ENCODE results near the gene FCGBP.
"Not testable (repeated sequence)": the region's sequence is repeated elsewhere in the genome, so short reads cannot be mapped to it uniquely, and the experiment has no call there.

- TF ChIP-seq ZFX (IDR thresholded peaks at IDR 0.05); POLR2AphosphoS5 (IDR thresholded peaks at IDR 0.05; ENCODE audit: low read depth, low read length); ZBTB33 (IDR thresholded peaks at IDR 0.05; ENCODE audit: extremely low read depth, insufficient replicate concordance, low read length); RAD21 (IDR thresholded peaks at IDR 0.05; ENCODE audit: low read depth); EZH2 (IDR thresholded peaks at IDR 0.05); EZH2phosphoT487 (IDR thresholded peaks at IDR 0.05; ENCODE audit: borderline replicate concordance); POLR2A (IDR thresholded peaks at IDR 0.05; ENCODE audit: borderline replicate concordance, extremely low read depth, insufficient read depth, insufficient read length); ATF3 (IDR thresholded peaks at IDR 0.05); SRF (IDR thresholded peaks at IDR 0.05; ENCODE audit: low read depth): not testable (repeated sequence)
- TF ChIP-seq, protein P1, sequence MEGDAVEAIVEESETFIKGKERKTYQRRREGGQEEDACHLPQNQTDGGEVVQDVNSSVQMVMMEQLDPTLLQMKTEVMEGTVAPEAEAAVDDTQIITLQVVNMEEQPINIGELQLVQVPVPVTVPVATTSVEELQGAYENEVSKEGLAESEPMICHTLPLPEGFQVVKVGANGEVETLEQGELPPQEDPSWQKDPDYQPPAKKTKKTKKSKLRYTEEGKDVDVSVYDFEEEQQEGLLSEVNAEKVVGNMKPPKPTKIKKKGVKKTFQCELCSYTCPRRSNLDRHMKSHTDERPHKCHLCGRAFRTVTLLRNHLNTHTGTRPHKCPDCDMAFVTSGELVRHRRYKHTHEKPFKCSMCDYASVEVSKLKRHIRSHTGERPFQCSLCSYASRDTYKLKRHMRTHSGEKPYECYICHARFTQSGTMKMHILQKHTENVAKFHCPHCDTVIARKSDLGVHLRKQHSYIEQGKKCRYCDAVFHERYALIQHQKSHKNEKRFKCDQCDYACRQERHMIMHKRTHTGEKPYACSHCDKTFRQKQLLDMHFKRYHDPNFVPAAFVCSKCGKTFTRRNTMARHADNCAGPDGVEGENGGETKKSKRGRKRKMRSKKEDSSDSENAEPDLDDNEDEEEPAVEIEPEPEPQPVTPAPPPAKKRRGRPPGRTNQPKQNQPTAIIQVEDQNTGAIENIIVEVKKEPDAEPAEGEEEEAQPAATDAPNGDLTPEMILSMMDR (IDR thresholded peaks at IDR 0.05 in 2 of 3, conservative IDR thresholded peaks at IDR 0.05 in 1 of 3; ENCODE audit: borderline replicate concordance in 1 of 3, insufficient read depth in 1 of 3, low read depth in 2 of 3, low read length in 2 of 3), result not testable (repeated sequence)
- TF ChIP-seq, protein P2, sequence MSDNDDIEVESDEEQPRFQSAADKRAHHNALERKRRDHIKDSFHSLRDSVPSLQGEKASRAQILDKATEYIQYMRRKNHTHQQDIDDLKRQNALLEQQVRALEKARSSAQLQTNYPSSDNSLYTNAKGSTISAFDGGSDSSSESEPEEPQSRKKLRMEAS (IDR thresholded peaks at IDR 0.05), result not testable (repeated sequence)
- TF ChIP-seq, protein P3, sequence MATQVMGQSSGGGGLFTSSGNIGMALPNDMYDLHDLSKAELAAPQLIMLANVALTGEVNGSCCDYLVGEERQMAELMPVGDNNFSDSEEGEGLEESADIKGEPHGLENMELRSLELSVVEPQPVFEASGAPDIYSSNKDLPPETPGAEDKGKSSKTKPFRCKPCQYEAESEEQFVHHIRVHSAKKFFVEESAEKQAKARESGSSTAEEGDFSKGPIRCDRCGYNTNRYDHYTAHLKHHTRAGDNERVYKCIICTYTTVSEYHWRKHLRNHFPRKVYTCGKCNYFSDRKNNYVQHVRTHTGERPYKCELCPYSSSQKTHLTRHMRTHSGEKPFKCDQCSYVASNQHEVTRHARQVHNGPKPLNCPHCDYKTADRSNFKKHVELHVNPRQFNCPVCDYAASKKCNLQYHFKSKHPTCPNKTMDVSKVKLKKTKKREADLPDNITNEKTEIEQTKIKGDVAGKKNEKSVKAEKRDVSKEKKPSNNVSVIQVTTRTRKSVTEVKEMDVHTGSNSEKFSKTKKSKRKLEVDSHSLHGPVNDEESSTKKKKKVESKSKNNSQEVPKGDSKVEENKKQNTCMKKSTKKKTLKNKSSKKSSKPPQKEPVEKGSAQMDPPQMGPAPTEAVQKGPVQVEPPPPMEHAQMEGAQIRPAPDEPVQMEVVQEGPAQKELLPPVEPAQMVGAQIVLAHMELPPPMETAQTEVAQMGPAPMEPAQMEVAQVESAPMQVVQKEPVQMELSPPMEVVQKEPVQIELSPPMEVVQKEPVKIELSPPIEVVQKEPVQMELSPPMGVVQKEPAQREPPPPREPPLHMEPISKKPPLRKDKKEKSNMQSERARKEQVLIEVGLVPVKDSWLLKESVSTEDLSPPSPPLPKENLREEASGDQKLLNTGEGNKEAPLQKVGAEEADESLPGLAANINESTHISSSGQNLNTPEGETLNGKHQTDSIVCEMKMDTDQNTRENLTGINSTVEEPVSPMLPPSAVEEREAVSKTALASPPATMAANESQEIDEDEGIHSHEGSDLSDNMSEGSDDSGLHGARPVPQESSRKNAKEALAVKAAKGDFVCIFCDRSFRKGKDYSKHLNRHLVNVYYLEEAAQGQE (IDR thresholded peaks at IDR 0.05; ENCODE audit: low read depth), result not testable (repeated sequence)
Measured at GRCh38 chr19:39884721-39885120, 49.7 kb downstream of the FCGBP start.

Measured in HCT116 (cell line).